SU-DHL-6 (cell line): ENCODE data around the gene FEZF2.

Source experiments
- H2AFZ ChIP-seq: fragments of 200-600 bp; sonication (generic); 2 replicates; pipeline ENCODE4 v1.6.1; 2014; ENCODE audit warnings: low read depth, mild to moderate bottlenecking, moderate library complexity, mixed read lengths, antibody characterized with exemption, low read length; ENCODE audit not compliant: severe bottlenecking
- H3F3A ChIP-seq: fragments of 200-600 bp; shearing (Covaris generic); 2 replicates; pipeline ENCODE4 v1.6.0; 2016; ENCODE audit warnings: antibody characterized with exemption, mild to moderate bottlenecking; ENCODE audit not compliant: insufficient read depth
- H3K27ac ChIP-seq: fragments of 200-600 bp; sonication (generic); 2 replicates; pipeline ENCODE4 v1.5.1; 2016; ENCODE audit warnings: low read depth, mild to moderate bottlenecking, low read length, moderate library complexity, mixed read lengths
- H3K27me3 ChIP-seq: fragments of 200-600 bp; sonication (generic), shearing (Covaris generic); 2 replicates; pipeline ENCODE4 v1.6.0; 2014; ENCODE audit warnings: mild to moderate bottlenecking, low read length
- H3K36me3 ChIP-seq: fragments of 200-600 bp; sonication (generic); 2 replicates; pipeline ENCODE4 v1.6.1; 2014; ENCODE audit warnings: mild to moderate bottlenecking, low read length, mixed read lengths
- H3K4me2 ChIP-seq: fragments of 300-600, 200-600 bp; shearing (Covaris generic), sonication (generic); 2 replicates; pipeline ENCODE4 v1.6.0; 2014; ENCODE audit warnings: low read length, low read depth, mild to moderate bottlenecking; ENCODE audit not compliant: poor library complexity, severe bottlenecking
- H3K4me3 ChIP-seq: fragments of 200-600 bp; sonication (generic); 2 replicates; pipeline ENCODE4 v1.5.1; 2014; ENCODE audit warnings: antibody characterized with exemption, low read length, mild to moderate bottlenecking, mixed read lengths; ENCODE audit not compliant: insufficient read depth, poor library complexity, severe bottlenecking
- H3K79me2 ChIP-seq: fragments of 200-600 bp; sonication (generic); 2 replicates; pipeline ENCODE4 v1.6.1; 2014; ENCODE audit warnings: mild to moderate bottlenecking, low read length, moderate library complexity; ENCODE audit not compliant: insufficient read depth
- H3K9ac ChIP-seq: fragments of 200-600 bp; sonication (generic); 2 replicates; pipeline ENCODE4 v1.7.0; 2014; ENCODE audit warnings: mild to moderate bottlenecking, low read length
- H3K9me2 ChIP-seq: fragments of 200-600 bp; sonication (generic); replicated peaks from 2 replicates; pipeline ENCODE4 v1.6.1; 2014; ENCODE audit warnings: low read length; ENCODE audit not compliant: insufficient read depth
- H3K9me3 ChIP-seq: fragments of 200-600 bp; sonication (generic); 2 replicates; pipeline ENCODE4 v1.6.1; 2014; ENCODE audit warnings: low read length, mixed read lengths; ENCODE audit not compliant: insufficient read depth
- H4K20me1 ChIP-seq: fragments of 200-600 bp; sonication (generic); 2 replicates; pipeline ENCODE4 v1.6.1; 2014; ENCODE audit warnings: low read depth, mild to moderate bottlenecking, antibody characterized with exemption, low read length, moderate library complexity, mixed read lengths
- EZH2phosphoT487 ChIP-seq: fragments of 200-600 bp; sonication (generic), shearing (Covaris generic); conservative IDR thresholded peaks from 2 replicates; pipeline ENCODE4 v1.6.1; 2018; ENCODE audit warnings: mild to moderate bottlenecking, antibody characterized with exemption, low read length, moderate library complexity, mixed read lengths
- TF ChIP-seq, protein P1 (sequence below): fragments of 200-600 bp; sonication (generic); IDR thresholded peaks from one replicate; pipeline ENCODE4 v1.5.1; 2017; ENCODE audit warnings: antibody characterized with exemption, mild to moderate bottlenecking, low read length, moderate library complexity; ENCODE audit not compliant: insufficient read depth, poor library complexity, severe bottlenecking

FEZF2 gene

DNA sequence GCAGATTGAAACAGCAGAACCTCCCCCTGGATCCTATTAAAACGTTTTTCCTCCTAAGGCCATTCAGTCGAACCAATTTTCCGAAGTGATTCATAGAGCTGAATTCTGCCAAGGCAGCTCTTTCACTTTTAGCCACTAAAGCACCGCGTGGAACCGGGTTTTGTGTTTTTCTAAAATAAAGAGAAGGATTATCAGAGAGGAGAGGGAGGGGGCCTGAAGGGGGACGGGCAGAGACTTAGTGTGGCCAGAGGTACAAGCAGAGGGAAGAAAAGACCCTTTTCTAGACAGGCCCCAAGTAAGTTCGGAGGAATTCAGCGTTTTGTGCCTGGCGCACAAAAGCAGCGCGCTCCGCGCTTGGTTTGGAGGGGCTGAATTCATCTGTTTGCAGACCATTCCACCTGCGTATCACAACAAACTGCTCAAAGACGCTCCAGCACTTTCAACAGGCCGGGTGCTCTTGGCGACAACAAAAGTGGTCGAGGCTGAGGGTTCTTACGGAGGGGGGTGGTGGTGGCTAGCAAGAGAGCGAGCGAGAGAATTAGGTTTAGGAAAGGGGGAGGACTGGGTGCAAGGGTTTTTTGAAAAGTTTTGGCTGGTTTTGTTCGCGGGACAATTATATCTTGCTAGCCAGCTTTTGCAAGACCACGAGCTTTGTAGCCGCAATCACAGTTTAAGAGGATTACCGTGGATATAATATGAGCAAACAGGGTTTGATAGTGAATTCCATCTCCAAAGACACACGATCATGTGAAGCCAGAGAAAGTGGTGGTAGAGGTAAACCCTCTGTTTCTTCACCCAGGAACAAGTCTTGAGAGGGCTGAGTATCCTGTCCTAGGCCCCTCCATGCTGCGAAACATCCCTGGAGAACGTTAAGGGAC, 1.2 kb upstream of the FEZF2 start:
- no peak overlapping the region for H2AFZ ChIP-seq
- no peaks in the 10 kb centered on the region for H3K9me2 ChIP-seq
- no peaks in the 10 kb centered on the region for H3K9me3 ChIP-seq
- H3F3A ChIP-seq, result no peaks in the 10 kb centered on the region
- TF ChIP-seq EZH2phosphoT487, result no peak
- TF ChIP-seq, protein P1, sequence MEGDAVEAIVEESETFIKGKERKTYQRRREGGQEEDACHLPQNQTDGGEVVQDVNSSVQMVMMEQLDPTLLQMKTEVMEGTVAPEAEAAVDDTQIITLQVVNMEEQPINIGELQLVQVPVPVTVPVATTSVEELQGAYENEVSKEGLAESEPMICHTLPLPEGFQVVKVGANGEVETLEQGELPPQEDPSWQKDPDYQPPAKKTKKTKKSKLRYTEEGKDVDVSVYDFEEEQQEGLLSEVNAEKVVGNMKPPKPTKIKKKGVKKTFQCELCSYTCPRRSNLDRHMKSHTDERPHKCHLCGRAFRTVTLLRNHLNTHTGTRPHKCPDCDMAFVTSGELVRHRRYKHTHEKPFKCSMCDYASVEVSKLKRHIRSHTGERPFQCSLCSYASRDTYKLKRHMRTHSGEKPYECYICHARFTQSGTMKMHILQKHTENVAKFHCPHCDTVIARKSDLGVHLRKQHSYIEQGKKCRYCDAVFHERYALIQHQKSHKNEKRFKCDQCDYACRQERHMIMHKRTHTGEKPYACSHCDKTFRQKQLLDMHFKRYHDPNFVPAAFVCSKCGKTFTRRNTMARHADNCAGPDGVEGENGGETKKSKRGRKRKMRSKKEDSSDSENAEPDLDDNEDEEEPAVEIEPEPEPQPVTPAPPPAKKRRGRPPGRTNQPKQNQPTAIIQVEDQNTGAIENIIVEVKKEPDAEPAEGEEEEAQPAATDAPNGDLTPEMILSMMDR, result no peak
- no peaks in the 10 kb centered on the region for H4K20me1 ChIP-seq
- no peak overlapping the region for H3K4me3 ChIP-seq
- no peak overlapping the region for H3K9ac ChIP-seq
- no peak overlapping the region for H3K4me2 ChIP-seq
- no peak overlapping the region for H3K27ac ChIP-seq
- peaks cover 3% of the 10 kb centered on the region; the same call in 1 of the 2 replicates for H3K27me3 ChIP-seq
- H3K79me2 ChIP-seq, result no peaks in the 10 kb centered on the region
- no peaks in the 10 kb centered on the region for H3K36me3 ChIP-seq

DNA sequence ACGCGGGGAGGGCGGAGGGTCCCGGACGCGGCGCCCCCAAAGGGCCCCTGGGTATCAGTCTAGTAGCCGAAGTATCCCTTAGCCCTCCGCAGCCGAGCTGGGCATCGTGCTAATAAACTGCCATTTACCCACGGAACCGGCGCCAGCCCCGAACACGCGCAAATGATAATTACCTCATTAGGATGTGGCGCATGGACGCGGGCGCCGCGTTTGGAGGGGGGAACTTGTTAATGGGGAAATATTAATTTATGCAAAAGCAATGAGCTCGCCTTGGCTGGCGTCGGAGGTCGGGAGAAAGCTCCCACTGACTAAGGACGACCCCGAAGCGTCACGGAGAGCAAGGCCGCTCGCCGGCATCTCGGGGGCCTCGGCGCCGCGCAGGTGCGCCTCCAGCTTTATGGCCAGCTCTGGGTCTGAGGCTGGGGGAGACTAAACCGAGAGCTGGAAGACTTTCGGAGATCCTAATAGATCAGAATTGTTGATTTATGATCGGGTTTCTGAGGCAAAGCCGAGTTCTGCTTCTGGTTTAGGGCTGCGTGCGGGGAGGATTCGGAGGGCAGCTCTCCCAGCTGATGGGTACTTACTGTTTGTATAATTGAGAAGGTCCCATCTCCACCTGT, 474 bp upstream of the FEZF2 start:
- no peaks in the 10 kb centered on the region for H3K9me2 ChIP-seq
- H3F3A ChIP-seq, result no peaks in the 10 kb centered on the region
- H3K4me3 ChIP-seq, result no peak overlapping the region
- H3K9ac ChIP-seq, result no peak overlapping the region
- no peak overlapping the region for H3K4me2 ChIP-seq
- H2AFZ ChIP-seq, result no peak overlapping the region
- TF ChIP-seq, protein P1, result no peak
- no peak for TF ChIP-seq EZH2phosphoT487
- H3K79me2 ChIP-seq, result no peaks in the 10 kb centered on the region
- peaks cover 3% of the 10 kb centered on the region; the same call in 1 of the 2 replicates for H3K27me3 ChIP-seq
- H3K27ac ChIP-seq, result no peak overlapping the region
- H3K9me3 ChIP-seq, result no peaks in the 10 kb centered on the region
- no peaks in the 10 kb centered on the region for H4K20me1 ChIP-seq
- no peaks in the 10 kb centered on the region for H3K36me3 ChIP-seq

DNA sequence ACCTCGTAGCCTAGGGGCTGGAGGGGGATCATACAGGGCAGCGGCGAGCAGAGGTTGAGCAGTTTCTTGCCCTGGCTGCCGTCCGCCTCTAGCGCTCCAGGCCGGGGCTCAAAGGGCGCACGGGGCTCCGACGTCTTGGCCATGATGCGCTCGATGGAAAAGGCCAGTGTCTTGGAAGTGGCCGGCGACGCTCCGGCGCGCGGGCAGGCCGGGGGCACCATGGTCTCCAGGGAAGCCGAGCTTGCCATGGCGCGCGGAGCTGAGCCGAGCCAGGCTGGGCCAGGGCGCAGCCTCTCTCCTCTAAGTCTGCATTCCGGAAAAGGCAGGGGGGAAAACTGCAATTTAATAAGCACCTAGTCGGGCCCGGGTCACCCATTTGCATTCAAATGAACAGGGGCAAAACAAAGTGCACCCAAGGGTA, 719 bp downstream of the FEZF2 start:
- no peak overlapping the region for H3K4me3 ChIP-seq
- peaks cover 3% of the 10 kb centered on the region; the same call in 1 of the 2 replicates for H3K27me3 ChIP-seq
- H3K9me3 ChIP-seq, result no peaks in the 10 kb centered on the region

More for the DNA sequence above, 719 bp downstream of the FEZF2 start:
- TF ChIP-seq, protein P1, result no peak
- no peak for TF ChIP-seq EZH2phosphoT487
- no peaks in the 10 kb centered on the region for H3F3A ChIP-seq
- H4K20me1 ChIP-seq, result no peaks in the 10 kb centered on the region
- no peak overlapping the region for H3K9ac ChIP-seq
- no peak overlapping the region for H3K27ac ChIP-seq
- no peaks in the 10 kb centered on the region for H3K36me3 ChIP-seq
- H3K4me2 ChIP-seq, result no peak overlapping the region
- H3K79me2 ChIP-seq, result no peaks in the 10 kb centered on the region
- no peak overlapping the region for H2AFZ ChIP-seq
- no peaks in the 10 kb centered on the region for H3K9me2 ChIP-seq
